Fibroblast of lung (primary cell): ENCODE measurements around the gene NFATC2.

ENCODE experiments used
- CTCF ChIP-seq, 2 donors: IDR thresholded peaks in 1 of 2; conservative IDR thresholded peaks in 1 of 2; 1 replicate in 1 of 2; 2 replicates in 1 of 2; pipeline ENCODE4 v1.5.1; 2011 to 2012; ENCODE audit warnings: low read length in 2 of 2, control low read depth in 1 of 2, inconsistent platforms in 1 of 2, low read depth in 1 of 2, mild to moderate bottlenecking in 1 of 2
- EZH2 ChIP-seq: IDR thresholded peaks from 2 replicates; pipeline ENCODE4 v1.5.1; 2012; ENCODE audit warnings: low read length, control low read depth, mild to moderate bottlenecking; ENCODE audit errors: missing control alignments

GRCh38 chr20:51384875-51385274, 157.6 kb downstream of the NFATC2 start:
- TF ChIP-seq CTCF (conservative IDR thresholded peaks at IDR 0.05 in 1 of 2, IDR thresholded peaks at IDR 0.05 in 1 of 2; ENCODE audit: low read depth in 1 of 2, low read length in 2 of 2) (no peak), EZH2 (no peak)
